Fibroblast of skin of back (primary cell): ENCODE data around the gene USP33. TPM values are rescaled to one million over a fixed set of nuclear protein-coding genes. Genes with fewer than 3 reads are reported as not detected.
"Not testable (repeated sequence)": the region's sequence is repeated elsewhere in the genome, so short reads cannot be mapped to it uniquely, and the experiment has no call there.

Source experiments
- DNase-seq: peaks from one replicate; pipeline ENCODE4 v3.0.0-alpha.2; 2013
- polyA plus RNA-seq, 2 experiments: library from polyadenylated mRNA; unstranded; fragments of 120-200 nt; gene quantifications; one replicate each; pipeline ENCODE4 v1.2.1, GENCODE V29; 2013; ENCODE audit not compliant: insufficient read length in 2 of 2

USP33 gene
- polyA plus RNA-seq (2013, experiment 1 of 2; ENCODE audit: insufficient read length) = 32.9 TPM
- polyA plus RNA-seq (2013, experiment 2 of 2; ENCODE audit: insufficient read length) = 30.8 TPM

GRCh38 chr1:77759071-77760028, at the start of gene USP33:
TSS of gene USP33 (minus strand) at chr1:77759852. CDS start at chr1:77741697, 18,155 bp downstream.
- peak; percentile 84 for DNase-seq

- DNase-seq = no peak
Measured at GRCh38 chr1:77803371-77803770, 43.7 kb upstream of the USP33 start.

GRCh38 chr1:77802026-77802425, 42.4 kb upstream of the USP33 start:
- no peak for DNase-seq

- peak; percentile 17 for DNase-seq
Measured at GRCh38 chr1:77797991-77798390, 38.3 kb upstream of the USP33 start.

DNA sequence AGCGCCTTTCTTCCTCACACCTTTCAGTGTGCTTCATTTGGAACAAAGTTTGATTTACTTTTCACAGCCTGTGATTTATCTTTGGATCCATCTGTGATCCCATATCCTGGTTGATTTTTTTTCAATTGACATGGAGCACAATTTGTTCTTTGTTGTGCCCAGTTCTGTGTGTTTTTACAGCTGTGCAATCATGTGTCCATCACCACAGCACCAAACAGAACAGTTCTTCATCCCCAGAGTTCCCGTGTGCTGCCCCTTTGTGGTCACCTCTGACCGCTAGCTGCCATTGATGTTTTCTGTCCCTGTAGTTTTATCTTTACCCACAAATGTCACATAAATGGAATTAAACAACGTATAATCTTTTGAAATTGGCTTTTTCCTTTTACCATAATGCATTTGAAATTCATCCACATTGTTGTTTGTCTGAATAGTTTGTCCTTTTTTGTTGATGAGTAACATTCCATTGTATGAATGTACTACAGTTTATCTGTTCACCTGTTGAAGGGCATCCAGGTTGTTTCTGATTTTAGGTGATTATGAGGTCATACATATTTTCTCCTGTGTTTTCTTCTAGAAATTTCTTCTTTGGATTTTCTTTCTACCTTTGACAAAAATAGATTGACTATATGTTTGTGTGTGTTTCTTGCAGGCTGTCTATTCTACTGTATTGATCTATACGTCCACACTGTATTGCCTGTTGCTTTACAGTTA, 37.2 kb upstream of the USP33 start:
- no peak for DNase-seq

GRCh38 chr1:77794550-77794949, 34.9 kb upstream of the USP33 start:
- DNase-seq = no peak

DNA sequence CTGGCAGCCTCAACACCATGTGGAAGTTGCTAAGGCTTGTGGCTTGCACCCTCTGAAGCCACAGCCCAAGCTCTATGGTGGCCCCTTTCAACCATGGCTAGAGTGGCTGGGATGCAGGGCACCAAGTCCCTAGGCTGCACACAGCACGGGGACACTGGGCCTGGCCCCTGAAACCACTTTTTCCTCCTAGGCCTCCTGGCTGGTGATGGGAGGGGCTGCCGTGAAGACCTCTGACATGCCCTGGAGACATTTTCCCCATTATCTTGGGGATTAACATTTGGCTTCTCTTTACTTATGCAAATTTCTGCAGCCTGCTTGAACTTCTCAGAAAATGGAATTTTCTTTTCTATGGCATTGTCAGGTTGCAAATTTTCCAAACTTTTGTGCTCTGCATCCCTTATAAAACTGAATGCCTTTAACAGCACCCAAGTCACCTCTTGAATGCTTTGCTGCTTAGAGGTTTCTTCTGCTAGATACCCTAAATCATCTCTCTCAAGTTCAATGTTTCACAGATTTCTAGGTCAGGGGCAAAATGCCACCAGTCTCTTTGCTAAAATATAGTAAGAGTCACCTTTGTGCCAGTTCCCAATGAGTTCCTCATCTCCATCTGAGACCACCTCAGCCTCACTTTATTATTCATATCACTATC, 26.6 kb upstream of the USP33 start:
- DNase-seq = not testable (repeated sequence)

GRCh38 chr1:77783141-77783540, 23.5 kb upstream of the USP33 start:
- no peak for DNase-seq

DNA sequence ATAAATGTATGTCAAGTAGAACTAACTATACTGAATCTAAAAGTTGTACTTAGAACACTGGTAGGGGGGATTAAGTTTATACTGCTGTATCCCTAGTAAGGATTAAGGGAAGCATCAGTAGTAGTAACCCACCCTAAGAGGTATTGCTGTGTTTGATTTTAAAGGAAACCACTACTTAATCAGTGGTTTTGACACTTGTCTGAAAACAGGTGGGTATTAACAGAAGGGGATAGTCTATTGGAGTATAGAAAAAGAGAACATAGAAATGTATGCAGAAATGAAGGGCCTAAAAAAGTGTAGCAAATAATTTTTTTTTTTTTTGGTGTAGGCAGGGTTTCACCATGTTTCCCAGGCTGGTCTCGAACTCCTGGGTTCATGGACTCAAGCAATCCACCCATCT, 22.0 kb upstream of the USP33 start:
- no peak for DNase-seq

DNA sequence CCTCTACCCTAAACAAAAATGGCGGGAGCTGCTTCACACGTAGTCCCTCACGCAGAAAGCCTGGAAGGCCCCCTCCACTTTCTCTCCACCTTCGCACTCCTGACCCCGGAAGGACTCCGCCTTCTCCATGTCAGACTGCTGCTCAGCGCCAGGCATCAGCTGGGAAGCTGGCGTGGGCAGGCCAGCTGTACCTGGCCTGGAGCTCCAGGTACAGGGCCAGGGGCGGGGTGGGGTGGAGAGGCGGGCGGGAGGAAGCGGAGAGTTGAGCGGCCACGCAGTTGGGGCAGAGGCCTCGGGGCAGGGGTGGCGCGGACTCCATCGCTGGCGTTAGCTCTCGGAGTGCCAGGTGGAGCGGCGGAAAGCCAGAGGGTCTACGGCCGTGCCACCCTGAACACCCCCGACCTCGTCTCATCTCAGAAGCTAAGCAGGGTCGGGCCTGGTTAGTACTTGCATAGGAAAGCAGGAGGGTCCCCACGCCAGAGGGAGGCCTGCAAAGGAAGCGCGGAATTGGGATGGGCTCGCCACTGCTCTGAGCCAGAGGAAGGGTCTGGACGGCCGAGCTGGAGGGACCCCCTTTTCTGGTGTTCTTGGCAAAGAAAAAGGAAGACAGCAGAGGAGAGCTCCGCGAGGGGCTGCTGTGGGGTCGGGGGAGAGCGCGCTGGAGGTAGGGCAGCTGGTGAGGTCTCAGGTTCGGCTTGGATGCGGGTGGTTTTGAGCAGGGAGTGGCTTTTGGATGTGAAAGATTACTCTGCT, 20.1 kb upstream of the USP33 start, which contains the start of gene MIGA1:
MIGA1 (plus strand) TSS at position 121 of the 753 bp plus-strand sequence. CDS start 3,604 bp downstream, outside the sequence.
- peak; percentile 89 for DNase-seq

DNA sequence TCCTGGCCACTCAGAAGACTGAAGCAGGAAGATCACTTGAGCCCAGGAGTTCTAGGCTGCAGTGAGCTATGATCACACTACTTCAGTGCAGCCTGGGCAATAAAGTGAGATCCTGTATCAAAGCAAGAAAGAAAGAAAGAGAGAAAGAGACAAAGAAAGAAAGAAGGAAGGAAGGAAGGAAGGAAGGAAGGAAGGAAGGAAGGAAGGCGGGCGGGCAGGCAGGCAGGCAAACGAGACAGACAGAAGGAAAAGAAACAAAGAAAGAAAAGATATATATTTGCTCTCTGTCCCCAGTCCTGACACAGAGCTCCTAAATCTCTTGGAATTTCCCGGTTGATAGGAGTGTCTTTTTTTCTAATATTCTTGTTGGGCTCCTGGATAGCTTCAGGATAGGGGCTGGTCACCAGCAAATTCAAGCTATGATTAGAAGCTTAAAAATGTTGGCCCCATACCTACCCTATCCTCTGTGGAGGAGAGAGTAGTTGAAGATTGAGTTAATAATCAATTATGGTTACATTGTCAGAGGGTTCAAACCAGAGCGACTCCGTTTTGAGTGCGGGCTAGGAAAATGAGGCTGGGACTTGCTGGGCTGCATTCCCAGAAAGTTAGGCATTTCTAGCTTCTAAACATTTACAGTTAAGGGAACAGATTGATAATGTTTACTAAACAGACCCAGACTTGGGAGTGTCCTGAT, 16.5 kb upstream of the USP33 start:
- DNase-seq = no peak

GRCh38 chr1:77768006-77768405, 8.4 kb upstream of the USP33 start:
- no peak for DNase-seq

- peak; percentile 79 for DNase-seq
Measured at GRCh38 chr1:77762072-77762476, 2.4 kb upstream of the USP33 start.

DNA sequence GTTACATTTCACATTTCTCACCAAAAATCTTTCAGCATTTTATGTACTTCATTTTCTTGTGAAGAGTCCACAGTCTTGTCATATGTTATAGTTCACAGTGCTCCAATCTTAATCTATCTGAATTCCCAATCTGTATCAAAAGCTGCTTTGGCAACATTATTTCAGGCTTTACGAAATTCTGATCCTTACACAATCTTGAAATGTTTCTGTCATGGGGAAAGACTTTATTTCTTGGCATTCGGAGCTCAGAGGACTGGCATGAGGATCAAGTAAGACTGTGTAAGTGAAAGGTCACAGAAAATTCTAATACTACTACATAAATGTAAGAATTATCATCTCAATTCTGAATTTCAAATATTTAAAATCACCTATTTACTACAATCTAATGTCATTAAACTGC, 2.0 kb downstream of the USP33 start:
- DNase-seq = peak; percentile 4

GRCh38 chr1:77757066-77757584, 2.5 kb downstream of the USP33 start:
- DNase-seq = no peak

- no peak for DNase-seq
Measured at GRCh38 chr1:77756052-77756754, 3.4 kb downstream of the USP33 start.

DNA sequence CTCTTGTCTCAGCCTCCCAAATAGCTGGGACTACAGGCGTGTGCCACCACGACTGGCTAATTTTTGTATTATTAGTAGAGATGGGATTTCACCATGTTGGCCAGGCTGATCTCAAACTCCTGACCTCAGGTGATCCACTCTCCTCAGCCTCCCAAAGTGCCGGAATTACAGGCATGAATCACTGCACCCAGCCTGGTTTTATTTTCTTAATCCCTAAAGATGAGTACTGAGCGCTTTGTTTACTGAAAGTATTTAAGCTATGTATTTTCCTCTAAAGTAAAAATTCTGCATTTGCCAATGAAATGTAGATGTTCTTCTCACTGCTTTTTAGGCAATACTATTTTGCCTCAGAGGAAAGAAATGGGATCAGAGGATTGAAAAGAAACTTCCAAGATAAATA, 10.2 kb downstream of the USP33 start:
- not testable (repeated sequence) for DNase-seq

DNA sequence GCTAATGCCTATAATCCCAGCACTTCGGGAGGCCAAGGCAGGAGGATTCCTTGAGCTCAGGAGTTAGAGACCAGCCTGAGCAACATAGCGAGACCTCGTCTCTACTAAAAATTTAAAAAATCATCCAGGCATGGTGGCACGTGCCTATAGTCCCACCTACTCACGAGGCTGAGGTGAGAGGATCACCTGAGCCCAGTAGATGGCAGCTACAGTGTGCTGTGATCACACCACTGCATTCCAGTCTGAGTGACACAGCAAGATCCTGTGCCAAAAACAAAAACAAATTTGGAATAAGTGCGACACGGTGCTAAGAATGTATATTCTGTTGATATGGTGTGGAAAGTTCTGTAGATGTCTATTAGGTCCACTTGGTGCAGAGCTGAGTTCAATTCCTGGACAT, 15.1 kb downstream of the USP33 start:
- DNase-seq = no peak

- DNase-seq = no peak
Measured at GRCh38 chr1:77742011-77742555, 17.6 kb downstream of the USP33 start.

GRCh38 chr1:77741316-77741715, 18.3 kb downstream of the USP33 start:
- DNase-seq = no peak
